Astrocyte (in vitro differentiated cells and primary cell): ENCODE measurements around the gene EYS. TPM values are rescaled to one million over a fixed set of nuclear protein-coding genes. Genes with fewer than 3 reads are reported as not detected.

ENCODE experiments used
- DNase-seq: peaks from one replicate; pipeline ENCODE4 v3.0.0-alpha.2; 2010; ENCODE audit warnings: low read depth
- FAIRE-seq: peaks from 2 replicates; lab custom pipeline; 2011; peaks lifted over from hg19 to GRCh38; lab: Jason Lieb, UNC
- H2AFZ ChIP-seq: 2 replicates; pipeline ENCODE4 v1.6.0; 2012; ENCODE audit warnings: low read depth, low read length, inconsistent platforms
- H3K27ac ChIP-seq: 2 replicates; pipeline ENCODE4 v1.5.1; 2011; ENCODE audit warnings: low read depth, low read length, inconsistent platforms
- H3K27me3 ChIP-seq: 2 replicates; pipeline ENCODE4 v1.6.0; 2011; ENCODE audit warnings: low read length, inconsistent platforms; ENCODE audit not compliant: insufficient read depth
- H3K36me3 ChIP-seq: 2 replicates; pipeline ENCODE4 v1.5.1; 2011; ENCODE audit warnings: low read length, inconsistent platforms; ENCODE audit not compliant: insufficient read depth
- H3K4me1 ChIP-seq: 2 replicates; pipeline ENCODE4 v1.5.1; 2011; ENCODE audit warnings: low read length, inconsistent platforms; ENCODE audit not compliant: insufficient read depth
- H3K4me2 ChIP-seq: 2 replicates; pipeline ENCODE4 v1.6.0; 2012; ENCODE audit warnings: low read length, inconsistent platforms
- H3K4me3 ChIP-seq: 2 replicates; pipeline ENCODE4 v1.5.1; 2011; ENCODE audit warnings: low read depth, mild to moderate bottlenecking, low read length, inconsistent platforms; ENCODE audit not compliant: insufficient read depth
- H3K79me2 ChIP-seq: 2 replicates; pipeline ENCODE4 v1.6.0; 2012; ENCODE audit warnings: mild to moderate bottlenecking, low read length, inconsistent platforms; ENCODE audit not compliant: insufficient read depth
- H3K9ac ChIP-seq: 2 replicates; pipeline ENCODE4 v1.6.0; 2012; ENCODE audit warnings: mild to moderate bottlenecking, low read length, inconsistent platforms
- H3K9me3 ChIP-seq: 2 replicates; pipeline ENCODE4 v1.5.1; 2012; ENCODE audit warnings: low read depth, mild to moderate bottlenecking, low read length, inconsistent platforms; ENCODE audit not compliant: insufficient read depth
- H4K20me1 ChIP-seq: 2 replicates; pipeline ENCODE4 v1.6.0; 2012; ENCODE audit warnings: low read length, inconsistent platforms; ENCODE audit not compliant: insufficient read depth
- H3K27ac Mint-ChIP-seq: one replicate; pipeline ENCODE4 v1.8.0; 2021; ENCODE audit warnings: mild to moderate bottlenecking, mixed read lengths; ENCODE audit not compliant: unreplicated experiment
- H3K27me3 Mint-ChIP-seq: one replicate; pipeline ENCODE4 v1.8.0; 2021; ENCODE audit warnings: low read depth, mixed read lengths; ENCODE audit not compliant: unreplicated experiment
- H3K36me3 Mint-ChIP-seq: one replicate; pipeline ENCODE4 v1.8.0; 2021; ENCODE audit warnings: low read depth, mixed read lengths; ENCODE audit not compliant: unreplicated experiment
- H3K4me1 Mint-ChIP-seq: one replicate; pipeline ENCODE4 v1.8.0; 2021; ENCODE audit warnings: low read depth, mixed read lengths; ENCODE audit not compliant: unreplicated experiment
- H3K4me3 Mint-ChIP-seq: one replicate; pipeline ENCODE4 v1.8.0; 2021; ENCODE audit warnings: mild to moderate bottlenecking, moderate library complexity, mixed read lengths; ENCODE audit not compliant: unreplicated experiment
- H3K9me3 Mint-ChIP-seq: one replicate; pipeline ENCODE4 v1.8.0; 2021; ENCODE audit warnings: mild to moderate bottlenecking, mixed read lengths; ENCODE audit not compliant: unreplicated experiment
- CTCF ChIP-seq: IDR thresholded peaks from 2 replicates; pipeline ENCODE4 v1.5.1; 2011; ENCODE audit warnings: low read depth, mild to moderate bottlenecking, inconsistent platforms, low read length, moderate library complexity; ENCODE audit not compliant: insufficient read depth
- EZH2 ChIP-seq: IDR thresholded peaks from 2 replicates; pipeline ENCODE4 v1.6.1; 2012; ENCODE audit warnings: mild to moderate bottlenecking, low read length, inconsistent platforms; ENCODE audit not compliant: insufficient read depth
- total RNA-seq: library from RNA; stranded (reverse); gene quantifications from 2 replicates; pipeline ENCODE4 v1.2.1, GENCODE V29; 2021

The EYS gene
- total RNA-seq, 1 donor from 2014 or later: 0.16 TPM

DNA sequence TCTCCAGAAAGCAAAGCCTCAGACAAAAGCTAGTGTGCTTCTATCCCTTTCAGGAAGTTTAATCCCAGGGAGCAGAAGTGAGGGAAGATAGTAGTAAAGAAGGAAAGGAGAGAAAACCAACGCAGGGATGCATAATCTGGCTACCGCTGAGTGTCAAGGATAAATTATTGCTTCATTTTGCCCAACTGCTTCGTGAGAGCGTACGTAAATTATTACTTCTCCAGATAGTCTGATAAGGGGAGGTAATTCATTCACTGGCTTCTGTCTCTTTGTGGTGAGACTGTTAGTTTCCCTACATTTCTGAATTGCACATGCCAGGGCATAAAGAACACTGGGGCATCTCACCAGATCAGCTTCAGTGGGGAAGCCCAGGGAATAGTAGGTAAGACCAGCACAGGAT is 1531.7 kb downstream of the EYS start:
- H3K27ac ChIP-seq: no peak overlapping the region
- no peaks in the 10 kb centered on the region for H3K27me3 ChIP-seq
- Mint-ChIP-seq H3K27ac (no peak overlapping the region), H3K36me3 (no peaks in the 10 kb centered on the region), H3K9me3 (no peaks in the 10 kb centered on the region), H3K4me1 (no peaks in the 10 kb centered on the region), H3K4me3 (no peak overlapping the region), H3K27me3 (no peaks in the 10 kb centered on the region)
- H4K20me1 ChIP-seq: no peaks in the 10 kb centered on the region
- DNase-seq (no peak), FAIRE-seq (no peak)
- no peak for TF ChIP-seq CTCF
- no peak for TF ChIP-seq EZH2
- no peaks in the 10 kb centered on the region for H3K9me3 ChIP-seq
- H3K4me3 ChIP-seq: no peak overlapping the region
- no peak overlapping the region for H3K4me2 ChIP-seq
- no peak overlapping the region for H2AFZ ChIP-seq
- no peaks in the 10 kb centered on the region for H3K4me1 ChIP-seq
- no peak overlapping the region for H3K9ac ChIP-seq
- H3K36me3 ChIP-seq: no peaks in the 10 kb centered on the region
- no peaks in the 10 kb centered on the region for H3K79me2 ChIP-seq

DNA sequence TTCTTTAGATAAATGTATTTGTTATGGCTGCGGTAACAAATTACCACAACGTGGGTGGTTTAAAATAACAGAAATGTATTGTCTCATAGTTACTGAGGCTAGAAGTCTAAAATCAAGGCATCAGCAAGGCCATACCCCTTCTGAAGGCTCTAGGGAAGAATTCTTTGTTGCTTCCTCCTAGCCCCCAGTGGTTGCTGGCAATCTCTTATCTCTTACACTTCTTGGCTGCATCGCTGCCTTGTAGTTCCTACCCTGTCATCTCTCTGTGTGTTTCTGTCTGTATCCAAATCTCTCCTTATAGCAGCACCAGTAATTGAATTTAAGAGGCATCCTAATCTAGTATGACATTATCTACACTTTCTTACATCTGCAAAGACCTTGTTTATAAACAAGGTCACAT is 1536.7 kb downstream of the EYS start:
- no peak overlapping the region for H3K27ac Mint-ChIP-seq
- H3K9me3 Mint-ChIP-seq: no peaks in the 10 kb centered on the region
- H3K4me3 Mint-ChIP-seq: no peak overlapping the region
- H3K79me2 ChIP-seq: no peaks in the 10 kb centered on the region
- H4K20me1 ChIP-seq: no peaks in the 10 kb centered on the region
- no peaks in the 10 kb centered on the region for H3K36me3 Mint-ChIP-seq
- no peaks in the 10 kb centered on the region for H3K4me1 Mint-ChIP-seq
- no peak for DNase-seq
- H3K27ac ChIP-seq: no peak overlapping the region
- no peak overlapping the region for H3K4me3 ChIP-seq
- TF ChIP-seq CTCF: no peak
- no peak for TF ChIP-seq EZH2
- no peak overlapping the region for H3K4me2 ChIP-seq
- no peaks in the 10 kb centered on the region for H3K27me3 Mint-ChIP-seq
- no peak overlapping the region for H2AFZ ChIP-seq
- no peaks in the 10 kb centered on the region for H3K9me3 ChIP-seq
- no peak overlapping the region for H3K9ac ChIP-seq
- H3K4me1 ChIP-seq: no peaks in the 10 kb centered on the region
- FAIRE-seq: no peak
- H3K27me3 ChIP-seq: no peaks in the 10 kb centered on the region
- no peaks in the 10 kb centered on the region for H3K36me3 ChIP-seq

DNA sequence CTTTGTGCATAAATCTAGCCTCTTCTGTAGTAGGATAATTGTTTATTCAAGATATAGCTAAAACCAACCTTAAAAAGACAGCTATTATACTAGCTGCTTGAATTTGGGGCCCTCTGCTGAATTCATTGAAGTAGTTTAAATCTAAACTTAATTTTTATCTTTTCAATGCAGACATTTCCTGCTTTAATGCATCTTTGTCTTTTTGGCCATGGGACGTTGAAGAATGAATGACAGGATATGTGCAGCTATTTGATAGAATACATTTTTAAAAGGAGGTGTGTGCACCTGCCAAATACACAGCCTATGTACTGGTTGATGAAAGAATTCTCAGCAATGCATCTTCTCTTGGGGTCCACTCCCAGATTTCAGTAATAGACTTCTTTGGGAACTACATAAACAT is 1546.5 kb downstream of the EYS start:
- no peaks in the 10 kb centered on the region for H3K36me3 Mint-ChIP-seq
- no peaks in the 10 kb centered on the region for H3K9me3 Mint-ChIP-seq
- DNase-seq (no peak), FAIRE-seq (no peak)
- Histone ChIP-seq H3K79me2 (no peaks in the 10 kb centered on the region), H3K9me3 (no peaks in the 10 kb centered on the region), H4K20me1 (no peaks in the 10 kb centered on the region), H3K4me1 (no peaks in the 10 kb centered on the region), H3K36me3 (no peaks in the 10 kb centered on the region), H3K4me2 (no peak overlapping the region), H3K9ac (no peak overlapping the region), H2AFZ (no peak overlapping the region), H3K4me3 (no peak overlapping the region), H3K27ac (no peak overlapping the region), H3K27me3 (no peaks in the 10 kb centered on the region)
- no peak overlapping the region for H3K4me3 Mint-ChIP-seq
- TF ChIP-seq EZH2 (no peak), CTCF (no peak)
- H3K27ac Mint-ChIP-seq: no peak overlapping the region
- no peaks in the 10 kb centered on the region for H3K4me1 Mint-ChIP-seq
- no peaks in the 10 kb centered on the region for H3K27me3 Mint-ChIP-seq
